ENCODE data around the gene ACBD3. TPM values are rescaled to one million over a fixed set of nuclear protein-coding genes. Genes with fewer than 3 reads are reported as not detected.

Gene ACBD3
- total and polyA plus RNA-seq, 12 donors: 5.4 to 49.1 (median 33.1) TPM

DNA sequence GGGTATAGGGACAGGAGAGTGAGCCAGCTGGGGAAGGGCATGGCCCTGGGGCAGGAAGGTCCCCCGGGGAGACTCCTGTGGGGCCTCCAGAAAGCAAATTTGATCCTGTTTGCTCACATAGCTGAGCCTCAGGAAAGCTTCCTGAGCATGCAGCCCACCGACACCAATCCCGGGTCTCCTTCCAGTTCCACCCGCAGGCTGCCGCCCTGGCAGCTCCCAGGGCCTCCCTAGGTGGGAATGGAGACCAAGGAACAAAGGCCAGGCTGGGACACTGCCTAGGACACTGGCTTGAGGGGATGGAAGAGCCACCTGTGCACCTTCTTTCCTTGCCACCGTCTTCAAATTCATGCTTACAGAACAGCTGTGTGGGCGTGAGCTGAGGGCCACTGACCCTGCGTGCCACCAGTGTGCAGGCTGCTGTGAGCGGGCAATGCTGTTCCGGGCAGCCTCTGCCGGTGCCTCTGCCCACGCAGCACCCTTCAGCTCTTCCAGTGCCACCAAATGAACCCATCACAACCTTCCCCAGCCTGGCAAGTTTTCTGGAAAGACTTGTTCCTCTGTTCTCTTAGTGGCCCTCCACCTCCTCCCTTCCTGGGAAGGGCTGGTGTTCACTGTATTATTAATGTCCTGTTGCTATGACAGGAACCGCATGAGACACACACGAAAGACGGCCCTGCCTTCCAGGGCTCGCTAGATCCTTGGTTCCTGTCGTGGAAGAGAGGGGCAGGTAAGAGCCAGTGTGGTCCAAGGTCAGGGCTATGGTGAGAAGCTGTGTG, 53.6 kb downstream of the ACBD3 start:
- WGBS, 4 donors: 57 to 76% (median 72%) methylated on average over 8 to 17 of the region's 17 CpGs
- H3K27me3 ChIP-seq: no peaks in the 10 kb centered on the region
- H3K36me3 ChIP-seq (replicated peaks in 1 of 2): no peaks in the 10 kb centered on the region
- no peak for TF ChIP-seq CTCF (IDR thresholded peaks at IDR 0.05)
- TF ChIP-seq POLR2A (IDR thresholded peaks at IDR 0.05): no peak
- intact Hi-C loops (cut with DNase I): no loop called here
- H3K9me3 ChIP-seq (replicated peaks in 1 of 3): no peaks in the 10 kb centered on the region
- no peak overlapping the region for H3K4me3 ChIP-seq
- no peak overlapping the region for H3K27ac ChIP-seq
- no peak for DNase-seq
- no peaks in the 10 kb centered on the region for H3K4me1 ChIP-seq (replicated peaks in 1 of 2)

DNA sequence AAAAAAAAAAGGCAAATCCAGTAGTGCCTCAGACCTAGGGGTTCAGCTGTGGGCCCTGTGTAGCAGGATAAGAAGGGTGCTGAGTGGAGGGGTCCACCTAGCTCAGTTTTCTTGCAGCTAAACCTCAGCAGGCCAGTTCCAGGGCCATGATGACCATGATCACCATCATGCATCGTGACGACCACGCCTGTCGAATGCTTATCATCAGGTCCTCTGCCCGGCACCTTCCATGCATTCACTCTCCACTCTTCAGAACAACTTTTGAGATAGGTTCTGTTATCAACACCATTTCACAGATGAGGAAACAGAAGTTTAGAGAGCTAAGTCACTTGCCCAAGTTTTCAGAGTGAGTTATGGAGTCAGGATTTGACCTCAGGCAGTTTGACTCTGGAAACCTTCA, 54.9 kb downstream of the ACBD3 start:
- H3K9me3 ChIP-seq (replicated peaks in 1 of 3): no peaks in the 10 kb centered on the region
- H3K4me1 ChIP-seq (replicated peaks in 1 of 2): no peaks in the 10 kb centered on the region
- H3K27ac ChIP-seq: no peak overlapping the region
- H3K27me3 ChIP-seq: no peaks in the 10 kb centered on the region
- no peak overlapping the region for H3K4me3 ChIP-seq
- H3K36me3 ChIP-seq (replicated peaks in 1 of 2): no peaks in the 10 kb centered on the region
- no peak for DNase-seq
- WGBS, 4 donors: 93 to 97% (median 95%) methylated on average over 5 of the region's 5 CpGs
- TF ChIP-seq POLR2A (IDR thresholded peaks at IDR 0.05) (no peak), CTCF (IDR thresholded peaks at IDR 0.05) (no peak)
- intact Hi-C loops (cut with DNase I): no loop called here

- H3K4me1 ChIP-seq (replicated peaks in 1 of 2): no peaks in the 10 kb centered on the region
- intact Hi-C loops (cut with DNase I): loop anchor here (5.0 kb wide), 1 partner anchor 203 kb away; no protein-coding TSS in a partner anchor
- 93 to 98% (median 95%) methylated on average over 2 of the region's 2 CpGs for WGBS, 4 donors
These were observed 57.3 kb downstream of the ACBD3 start for GRCh38 chr1:226129230-226129629.

More at GRCh38 chr1:226129230-226129629, 57.3 kb downstream of the ACBD3 start:
- no peak overlapping the region for H3K27ac ChIP-seq
- no peak for DNase-seq
- TF ChIP-seq CTCF (IDR thresholded peaks at IDR 0.05) (no peak), POLR2A (IDR thresholded peaks at IDR 0.05) (no peak)
- no peaks in the 10 kb centered on the region for H3K36me3 ChIP-seq (replicated peaks in 1 of 2)
- H3K9me3 ChIP-seq (replicated peaks in 1 of 3): no peaks in the 10 kb centered on the region
- H3K27me3 ChIP-seq: peaks cover 8% of the 10 kb centered on the region
- H3K4me3 ChIP-seq: no peak overlapping the region
